ENCODE results near the gene PLPP2.

DNA sequence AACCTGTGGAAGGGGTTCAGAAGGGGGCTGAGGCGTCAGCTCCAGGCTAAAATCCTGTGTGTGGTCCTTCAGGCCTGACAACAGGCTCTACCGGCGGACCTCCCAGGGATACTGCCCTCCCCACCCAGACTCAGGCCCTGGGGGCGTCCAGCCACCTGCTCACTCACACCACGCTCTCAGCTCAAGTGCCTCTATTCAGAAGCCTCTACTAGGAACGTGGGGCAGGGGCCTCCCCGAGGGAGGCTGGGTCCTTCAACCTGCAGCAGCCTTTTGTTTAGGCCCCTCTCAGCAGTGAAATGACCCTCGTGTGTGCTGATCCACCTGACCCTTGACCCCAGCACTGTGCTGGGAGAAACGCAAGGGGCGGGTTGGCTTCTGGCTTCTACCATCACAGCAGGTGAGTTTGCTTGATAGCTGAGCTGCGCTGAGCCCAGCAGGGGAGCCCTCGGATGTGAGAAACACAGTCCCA, 10.6 kb downstream of the PLPP2 start:
- TF ChIP-seq, protein P1, sequence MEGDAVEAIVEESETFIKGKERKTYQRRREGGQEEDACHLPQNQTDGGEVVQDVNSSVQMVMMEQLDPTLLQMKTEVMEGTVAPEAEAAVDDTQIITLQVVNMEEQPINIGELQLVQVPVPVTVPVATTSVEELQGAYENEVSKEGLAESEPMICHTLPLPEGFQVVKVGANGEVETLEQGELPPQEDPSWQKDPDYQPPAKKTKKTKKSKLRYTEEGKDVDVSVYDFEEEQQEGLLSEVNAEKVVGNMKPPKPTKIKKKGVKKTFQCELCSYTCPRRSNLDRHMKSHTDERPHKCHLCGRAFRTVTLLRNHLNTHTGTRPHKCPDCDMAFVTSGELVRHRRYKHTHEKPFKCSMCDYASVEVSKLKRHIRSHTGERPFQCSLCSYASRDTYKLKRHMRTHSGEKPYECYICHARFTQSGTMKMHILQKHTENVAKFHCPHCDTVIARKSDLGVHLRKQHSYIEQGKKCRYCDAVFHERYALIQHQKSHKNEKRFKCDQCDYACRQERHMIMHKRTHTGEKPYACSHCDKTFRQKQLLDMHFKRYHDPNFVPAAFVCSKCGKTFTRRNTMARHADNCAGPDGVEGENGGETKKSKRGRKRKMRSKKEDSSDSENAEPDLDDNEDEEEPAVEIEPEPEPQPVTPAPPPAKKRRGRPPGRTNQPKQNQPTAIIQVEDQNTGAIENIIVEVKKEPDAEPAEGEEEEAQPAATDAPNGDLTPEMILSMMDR (IDR thresholded peaks at IDR 0.05), result no peak
- no peak for TF ChIP-seq POLR2AphosphoS5 (IDR thresholded peaks at IDR 0.05)
- TF ChIP-seq POLR2A (IDR thresholded peaks at IDR 0.05), result no peak
